ENCODE data around the gene TECTB.

TECTB gene

DNA sequence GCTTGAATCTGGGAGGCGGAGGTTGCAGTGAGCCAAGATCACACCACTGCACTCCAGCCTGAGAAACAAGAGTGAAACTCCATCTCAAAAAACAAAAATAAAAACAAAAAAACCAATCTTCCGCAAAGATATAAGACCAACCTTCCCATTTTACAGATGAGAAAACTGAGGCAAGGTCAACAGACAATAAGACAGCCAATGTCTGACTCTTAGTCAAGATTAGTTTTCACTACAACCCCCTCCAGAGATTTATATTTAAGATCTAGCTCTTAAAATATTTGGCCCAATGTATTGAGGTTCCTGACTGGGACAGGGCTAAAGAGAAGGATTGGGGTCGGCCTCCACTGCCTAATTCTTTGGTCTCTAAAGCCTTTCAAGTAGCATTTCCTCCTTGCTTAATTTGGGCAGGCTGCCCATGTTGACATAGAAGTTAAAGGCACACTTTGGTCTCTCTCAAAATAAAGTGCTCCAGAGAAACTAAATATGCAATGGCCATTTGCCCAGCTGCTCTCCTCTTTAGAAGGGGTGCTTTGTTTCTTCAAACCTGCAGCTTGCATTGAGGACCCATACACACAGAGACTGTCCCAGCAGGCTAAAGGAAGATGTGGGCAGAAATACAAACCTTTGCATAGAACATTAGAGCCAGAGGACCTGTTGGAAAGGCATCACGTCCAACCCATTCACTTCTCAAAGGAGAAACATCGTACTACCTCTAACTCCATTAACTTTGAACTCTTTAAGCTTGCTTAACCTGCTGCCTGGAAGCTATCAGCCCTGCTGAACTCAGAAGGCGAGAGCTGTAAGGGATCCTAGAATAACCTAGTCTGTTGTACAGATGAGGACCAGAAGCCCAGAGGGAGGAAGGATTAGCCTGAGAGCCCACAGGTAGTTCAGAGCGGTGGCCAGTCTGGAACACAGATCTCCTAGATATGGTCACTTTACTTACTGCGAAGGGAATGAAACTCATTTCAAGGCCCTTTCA, 3.9 kb downstream of the TECTB start:
- H3K4me3 Mint-ChIP-seq = no peak overlapping the region
- no peaks in the 10 kb centered on the region for H3K4me1 Mint-ChIP-seq (ENCODE audit: low read depth)
- peaks cover 5% of the 10 kb centered on the region for H3K27me3 Mint-ChIP-seq
- no peak overlapping the region for H3K27ac Mint-ChIP-seq
- no peaks in the 10 kb centered on the region for H3K9me3 Mint-ChIP-seq (ENCODE audit: low read depth)
- no peaks in the 10 kb centered on the region for H3K36me3 Mint-ChIP-seq

DNA sequence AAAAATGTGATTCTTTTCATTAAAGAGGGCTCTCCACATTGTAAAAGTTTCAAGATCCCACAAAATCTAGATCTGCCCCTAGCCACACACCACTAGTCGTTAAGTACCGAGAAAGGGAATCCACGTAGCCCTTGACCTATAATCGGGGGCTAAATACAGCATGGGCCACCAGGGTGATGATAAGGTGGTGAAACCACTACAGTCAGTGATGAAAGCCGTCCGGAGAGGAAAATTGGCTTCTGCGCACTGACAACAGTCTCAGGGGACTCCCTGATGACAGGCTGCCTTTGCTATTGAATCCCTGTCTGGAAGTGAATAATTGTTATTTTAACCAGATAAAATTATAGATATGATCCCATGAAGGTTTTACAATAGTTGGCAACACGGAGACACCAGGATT, 4.6 kb downstream of the TECTB start:
- Mint-ChIP-seq H3K9me3 (ENCODE audit: low read depth) (no peaks in the 10 kb centered on the region), H3K27me3 (peaks cover 5% of the 10 kb centered on the region), H3K36me3 (no peaks in the 10 kb centered on the region), H3K27ac (no peak overlapping the region), H3K4me1 (ENCODE audit: low read depth) (no peaks in the 10 kb centered on the region), H3K4me3 (no peak overlapping the region)

DNA sequence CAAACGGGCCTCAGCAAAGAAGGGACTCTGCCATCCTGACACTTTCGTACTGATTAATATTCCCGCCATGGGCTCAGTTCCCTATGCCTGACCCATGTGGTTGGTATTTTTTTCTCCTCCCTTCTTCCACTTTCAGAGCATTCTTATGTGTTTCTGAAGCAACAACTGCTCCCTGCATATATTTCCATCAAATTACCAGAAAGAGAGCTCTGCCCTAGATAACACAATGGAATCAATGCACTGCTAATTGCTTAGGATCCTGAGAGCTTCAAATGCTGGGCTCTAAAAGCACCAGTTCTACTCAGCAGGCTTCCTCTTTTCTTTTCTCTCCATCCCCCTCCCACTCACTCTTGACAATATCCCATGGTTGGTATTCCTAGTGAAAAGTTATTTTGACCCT, 5.3 kb downstream of the TECTB start:
- no peak overlapping the region for H3K27ac Mint-ChIP-seq
- H3K9me3 Mint-ChIP-seq (ENCODE audit: low read depth) = no peaks in the 10 kb centered on the region
- peaks cover 6% of the 10 kb centered on the region for H3K27me3 Mint-ChIP-seq
- H3K4me1 Mint-ChIP-seq (ENCODE audit: low read depth) = no peaks in the 10 kb centered on the region
- no peaks in the 10 kb centered on the region for H3K36me3 Mint-ChIP-seq
- H3K4me3 Mint-ChIP-seq = no peak overlapping the region

DNA sequence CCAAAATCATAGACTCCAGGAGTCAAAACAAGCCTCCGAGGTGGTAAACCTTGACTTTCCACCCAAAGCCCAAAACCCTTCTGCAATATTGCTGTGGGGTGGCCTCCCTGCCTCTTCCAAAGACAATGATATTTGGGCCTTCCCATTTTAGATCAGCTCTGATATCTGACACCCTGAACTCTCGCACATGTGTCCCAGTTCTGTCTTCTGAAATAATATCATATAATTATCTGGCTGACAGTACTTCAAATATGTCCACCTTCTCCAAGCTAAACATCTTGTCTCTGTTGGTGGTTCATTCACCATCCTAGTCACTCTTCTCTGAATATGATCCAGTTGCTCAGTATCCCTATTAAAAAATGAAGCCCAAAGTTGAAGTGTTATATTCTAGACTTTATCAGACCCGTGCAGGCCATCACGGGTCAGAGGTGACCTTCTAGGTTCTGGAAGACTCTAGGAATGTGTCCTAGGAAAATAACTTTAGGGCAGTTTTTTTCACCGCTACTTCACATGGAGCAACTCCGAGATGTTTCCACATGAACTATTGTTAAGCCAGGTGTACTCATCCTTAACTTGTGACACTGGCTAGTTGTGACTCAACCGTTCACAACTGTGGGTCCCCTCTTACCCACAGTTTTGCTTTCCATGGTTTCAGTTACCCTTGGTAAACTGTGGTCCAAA, 6.3 kb downstream of the TECTB start:
- Mint-ChIP-seq H3K4me3 (no peak overlapping the region), H3K4me1 (ENCODE audit: low read depth) (no peaks in the 10 kb centered on the region), H3K27me3 (peaks cover 5% of the 10 kb centered on the region), H3K27ac (no peak overlapping the region), H3K36me3 (no peaks in the 10 kb centered on the region), H3K9me3 (ENCODE audit: low read depth) (no peaks in the 10 kb centered on the region)

DNA sequence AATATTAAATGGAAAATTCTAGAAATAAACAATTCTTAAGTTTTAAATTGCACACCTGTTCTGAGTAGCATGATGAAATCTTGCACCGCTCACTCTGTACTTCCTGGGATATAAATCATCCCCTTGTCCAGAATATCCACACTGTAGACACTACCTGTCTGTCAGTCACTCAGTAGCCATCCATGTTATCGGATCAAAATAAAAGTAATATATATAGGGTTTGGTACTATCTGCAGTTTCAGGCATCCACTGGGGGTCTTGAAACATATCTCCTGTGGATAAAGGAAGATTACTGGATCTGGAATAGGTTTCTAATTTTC, 6.8 kb downstream of the TECTB start:
- no peak overlapping the region for H3K4me3 Mint-ChIP-seq
- no peaks in the 10 kb centered on the region for H3K9me3 Mint-ChIP-seq (ENCODE audit: low read depth)
- no peaks in the 10 kb centered on the region for H3K4me1 Mint-ChIP-seq (ENCODE audit: low read depth)
- peaks cover 3% of the 10 kb centered on the region for H3K27me3 Mint-ChIP-seq
- no peaks in the 10 kb centered on the region for H3K36me3 Mint-ChIP-seq
- H3K27ac Mint-ChIP-seq = no peak overlapping the region

DNA sequence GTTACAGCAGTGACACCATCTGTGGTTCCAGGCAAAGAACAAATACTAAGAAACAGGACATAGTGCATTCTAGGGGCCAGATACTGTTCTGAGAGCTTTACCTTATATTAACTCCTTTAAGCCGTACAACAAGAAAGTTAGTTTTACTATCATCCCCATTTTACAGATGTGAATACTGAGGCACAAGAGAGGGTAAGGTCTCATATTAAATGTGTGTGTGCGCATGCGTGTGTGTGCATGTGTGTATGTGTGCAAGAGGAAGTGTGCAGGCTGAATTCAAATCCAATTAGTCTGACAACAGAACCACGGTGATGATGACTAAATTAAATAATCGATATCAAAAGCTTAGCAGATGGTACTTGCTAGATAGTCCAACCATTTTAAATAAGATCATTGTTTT, 11.0 kb downstream of the TECTB start:
- no peak overlapping the region for H3K27ac Mint-ChIP-seq

DNA sequence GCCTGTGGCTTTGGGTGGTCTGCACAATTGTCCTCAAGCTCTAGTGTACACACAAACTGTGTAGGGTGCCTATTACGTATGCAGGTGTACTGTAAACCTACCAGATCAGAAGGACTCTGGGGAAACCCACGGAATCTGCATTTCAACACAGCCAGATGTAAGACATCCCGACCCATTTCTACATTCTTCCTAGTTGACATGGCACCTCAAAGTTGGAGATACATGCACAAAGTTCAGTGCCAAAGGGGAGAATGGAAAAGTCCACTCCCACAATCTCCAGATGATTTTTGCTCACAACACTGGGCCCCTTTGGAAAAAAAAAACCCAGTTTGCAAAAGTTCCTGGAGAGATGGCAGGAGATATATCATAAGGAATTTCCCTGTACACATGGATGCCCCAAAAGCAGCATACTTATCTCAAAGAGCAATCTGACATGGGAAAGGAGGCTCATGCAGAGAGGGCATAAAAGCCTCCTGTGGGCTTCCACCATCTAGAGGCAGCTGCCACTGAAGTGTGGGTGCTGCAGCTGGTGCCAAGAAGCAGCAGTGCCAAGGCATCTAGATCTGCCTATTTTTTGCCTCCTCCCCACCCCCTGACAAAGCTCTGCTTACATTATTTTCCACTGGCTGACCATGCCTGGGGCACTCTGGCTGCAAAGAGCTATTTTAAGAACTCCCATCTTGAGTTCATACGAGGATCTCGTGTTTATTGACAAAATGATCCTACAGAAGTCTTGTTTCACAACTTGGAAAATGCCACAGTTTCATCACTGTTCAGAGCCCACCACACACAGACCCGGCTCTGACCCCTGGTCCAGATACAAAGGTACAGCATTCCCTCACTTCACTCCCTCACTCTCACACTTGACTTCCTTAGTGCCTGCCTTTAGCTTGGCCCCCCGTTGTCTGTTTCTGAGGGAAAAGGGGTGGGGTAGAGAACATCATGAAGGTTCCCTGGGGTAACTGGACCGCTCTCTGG, 12.9 kb downstream of the TECTB start:
- Mint-ChIP-seq H3K27me3 (peaks cover 4% of the 10 kb centered on the region), H3K36me3 (no peaks in the 10 kb centered on the region), H3K4me1 (ENCODE audit: low read depth) (no peaks in the 10 kb centered on the region), H3K27ac (no peak overlapping the region), H3K9me3 (ENCODE audit: low read depth) (no peaks in the 10 kb centered on the region), H3K4me3 (no peak overlapping the region)

More for the DNA sequence above, 11.0 kb downstream of the TECTB start:
- Mint-ChIP-seq H3K4me1 (ENCODE audit: low read depth) (no peaks in the 10 kb centered on the region), H3K4me3 (no peak overlapping the region), H3K36me3 (no peaks in the 10 kb centered on the region), H3K27me3 (peaks cover 5% of the 10 kb centered on the region), H3K9me3 (ENCODE audit: low read depth) (no peaks in the 10 kb centered on the region)

DNA sequence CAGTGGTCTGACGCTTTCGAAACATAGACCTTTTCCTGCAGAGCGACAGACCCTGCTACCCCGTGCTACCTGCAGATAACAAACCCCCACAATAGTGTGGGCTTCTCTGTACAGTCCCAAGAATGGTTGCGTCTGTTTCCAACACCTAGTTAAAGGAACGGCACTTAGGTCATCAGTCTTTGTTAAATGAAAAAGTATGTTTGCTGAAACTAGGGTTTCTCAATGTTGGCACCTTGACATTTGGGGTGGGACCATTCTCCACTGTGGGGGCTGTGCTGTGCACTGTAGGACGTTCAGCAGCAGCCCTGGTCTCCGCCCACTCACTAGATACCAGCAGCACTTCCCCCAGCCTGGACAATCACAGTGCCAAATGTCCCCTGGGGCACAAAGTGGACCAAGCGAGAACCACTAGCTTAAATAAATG, 13.7 kb downstream of the TECTB start:
- no peak overlapping the region for H3K27ac Mint-ChIP-seq
- no peaks in the 10 kb centered on the region for H3K9me3 Mint-ChIP-seq (ENCODE audit: low read depth)
- no peak overlapping the region for H3K4me3 Mint-ChIP-seq
- H3K4me1 Mint-ChIP-seq (ENCODE audit: low read depth) = no peaks in the 10 kb centered on the region
- H3K36me3 Mint-ChIP-seq = no peaks in the 10 kb centered on the region
- peaks cover 3% of the 10 kb centered on the region for H3K27me3 Mint-ChIP-seq

DNA sequence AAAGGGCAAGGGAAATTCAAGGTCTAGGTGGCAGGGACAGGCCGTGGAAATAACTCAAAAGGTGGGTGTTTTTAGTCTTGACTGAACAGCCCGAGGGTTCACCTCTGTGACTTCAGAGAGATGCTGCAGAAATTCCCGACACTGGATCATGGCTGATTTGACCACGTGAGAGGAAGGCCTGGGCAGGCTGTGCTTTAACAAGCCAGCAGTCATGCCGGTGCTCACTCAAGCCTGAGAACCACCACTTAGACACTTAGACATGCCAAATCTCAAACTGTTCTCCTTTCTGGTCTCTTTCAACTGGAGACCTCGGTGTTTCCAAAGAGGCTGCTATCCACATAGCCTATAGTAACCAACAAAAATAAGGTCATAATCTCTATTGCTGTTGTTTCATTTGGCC, 15.4 kb downstream of the TECTB start:
- no peaks in the 10 kb centered on the region for H3K4me1 Mint-ChIP-seq (ENCODE audit: low read depth)
- peaks cover 4% of the 10 kb centered on the region for H3K27me3 Mint-ChIP-seq
- H3K27ac Mint-ChIP-seq = no peak overlapping the region
- H3K9me3 Mint-ChIP-seq (ENCODE audit: low read depth) = no peaks in the 10 kb centered on the region
- H3K4me3 Mint-ChIP-seq = no peak overlapping the region
- no peaks in the 10 kb centered on the region for H3K36me3 Mint-ChIP-seq

DNA sequence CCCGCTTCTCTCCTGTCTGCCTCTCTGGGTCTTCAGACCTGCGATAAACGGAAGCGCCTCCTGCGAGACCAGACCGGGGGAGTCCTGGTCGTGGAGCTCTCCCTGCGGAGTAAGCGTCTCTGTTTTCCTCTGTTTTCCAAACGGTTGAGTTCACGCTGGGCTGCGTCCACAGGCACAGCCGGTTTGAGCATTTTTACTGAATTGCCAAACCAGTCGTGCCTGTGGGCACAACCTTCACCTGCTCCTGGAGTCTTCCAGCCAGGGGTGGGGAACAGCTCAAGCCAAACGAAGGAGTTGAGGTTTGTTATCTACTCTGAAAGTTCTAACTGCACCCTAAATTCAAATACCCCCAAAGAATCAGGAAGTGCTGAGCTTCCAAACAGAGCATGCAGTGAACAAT, 16.3 kb downstream of the TECTB start:
- Mint-ChIP-seq H3K27me3 (peaks cover 4% of the 10 kb centered on the region), H3K4me1 (ENCODE audit: low read depth) (no peaks in the 10 kb centered on the region), H3K36me3 (no peaks in the 10 kb centered on the region), H3K27ac (no peak overlapping the region), H3K9me3 (ENCODE audit: low read depth) (no peaks in the 10 kb centered on the region), H3K4me3 (no peak overlapping the region)

DNA sequence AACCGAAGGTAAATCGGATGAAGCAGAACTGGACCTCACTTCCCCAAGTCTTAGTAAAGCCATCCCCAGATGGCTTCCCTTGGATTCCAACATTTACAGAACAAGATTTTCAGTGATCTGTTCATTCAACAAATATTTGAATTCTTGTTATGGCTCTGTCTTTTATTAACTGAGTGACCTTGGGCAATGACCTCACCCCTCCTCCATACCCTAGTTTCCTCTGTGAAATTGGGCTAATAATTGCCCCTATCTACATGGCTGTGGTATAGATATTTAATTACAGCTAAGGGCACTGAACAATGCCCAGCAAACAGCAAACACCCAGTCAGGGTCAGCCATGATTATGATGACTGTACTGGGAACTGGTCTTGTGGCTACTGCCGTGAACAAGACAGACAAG, 19.1 kb downstream of the TECTB start:
- H3K9me3 Mint-ChIP-seq (ENCODE audit: low read depth) = no peaks in the 10 kb centered on the region
- H3K4me1 Mint-ChIP-seq (ENCODE audit: low read depth) = no peaks in the 10 kb centered on the region
- H3K27me3 Mint-ChIP-seq = peaks cover 9% of the 10 kb centered on the region
- H3K4me3 Mint-ChIP-seq = no peak overlapping the region
- H3K27ac Mint-ChIP-seq = no peak overlapping the region
- H3K36me3 Mint-ChIP-seq = no peaks in the 10 kb centered on the region

DNA sequence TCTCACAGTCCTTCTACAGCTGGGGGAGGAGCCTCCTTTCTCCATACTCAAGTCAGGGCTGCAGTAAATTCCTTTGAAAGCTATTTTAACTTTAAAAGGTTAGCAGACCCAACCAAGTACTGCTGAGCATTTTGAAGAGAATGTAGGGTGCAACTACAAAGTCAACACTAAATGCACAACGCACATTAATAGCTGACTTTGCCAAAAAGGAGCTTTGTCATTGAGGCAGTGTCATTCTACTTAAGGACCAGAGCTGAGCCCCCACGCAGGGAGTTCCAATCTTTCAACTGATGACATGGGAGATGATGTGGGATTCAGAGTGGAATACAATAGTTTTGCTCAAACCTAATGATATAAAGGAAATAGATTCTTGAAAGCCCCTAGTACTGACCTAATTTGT, 20.3 kb downstream of the TECTB start:
- Mint-ChIP-seq H3K27ac (no peak overlapping the region), H3K27me3 (peaks cover 13% of the 10 kb centered on the region), H3K4me3 (no peak overlapping the region), H3K4me1 (ENCODE audit: low read depth) (no peaks in the 10 kb centered on the region), H3K9me3 (ENCODE audit: low read depth) (no peaks in the 10 kb centered on the region), H3K36me3 (no peaks in the 10 kb centered on the region)

DNA sequence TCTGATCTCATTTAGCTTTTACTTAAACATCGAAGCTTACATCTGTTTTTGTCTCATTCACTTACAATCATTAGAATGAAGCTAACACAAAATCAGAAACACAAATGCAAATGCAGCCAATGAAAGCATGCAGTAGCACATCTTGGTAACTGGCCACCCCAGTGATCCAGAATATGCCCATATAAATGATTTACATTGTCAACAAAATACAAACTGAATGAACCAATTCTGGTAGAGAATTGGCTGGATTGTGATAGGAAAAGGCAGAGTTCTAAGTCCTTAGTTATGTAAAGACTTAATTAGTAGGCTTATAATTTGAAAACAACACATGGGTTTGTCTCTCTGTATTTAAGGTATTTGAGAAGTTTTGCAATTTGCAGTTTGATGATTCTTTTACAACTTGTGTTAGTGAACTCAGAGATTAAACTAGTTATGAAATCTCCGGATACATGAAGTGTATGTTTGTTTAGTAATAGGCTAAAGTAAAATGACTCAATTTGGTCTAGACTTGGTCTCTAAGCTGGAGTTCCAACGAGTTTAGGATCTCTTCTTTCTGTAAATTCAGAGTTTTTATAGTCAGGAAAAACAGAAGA, 21.2 kb downstream of the TECTB start:
- Mint-ChIP-seq H3K4me1 (ENCODE audit: low read depth) (no peaks in the 10 kb centered on the region), H3K36me3 (no peaks in the 10 kb centered on the region), H3K9me3 (ENCODE audit: low read depth) (no peaks in the 10 kb centered on the region), H3K27me3 (peaks cover 13% of the 10 kb centered on the region), H3K4me3 (no peak overlapping the region), H3K27ac (no peak overlapping the region)

DNA sequence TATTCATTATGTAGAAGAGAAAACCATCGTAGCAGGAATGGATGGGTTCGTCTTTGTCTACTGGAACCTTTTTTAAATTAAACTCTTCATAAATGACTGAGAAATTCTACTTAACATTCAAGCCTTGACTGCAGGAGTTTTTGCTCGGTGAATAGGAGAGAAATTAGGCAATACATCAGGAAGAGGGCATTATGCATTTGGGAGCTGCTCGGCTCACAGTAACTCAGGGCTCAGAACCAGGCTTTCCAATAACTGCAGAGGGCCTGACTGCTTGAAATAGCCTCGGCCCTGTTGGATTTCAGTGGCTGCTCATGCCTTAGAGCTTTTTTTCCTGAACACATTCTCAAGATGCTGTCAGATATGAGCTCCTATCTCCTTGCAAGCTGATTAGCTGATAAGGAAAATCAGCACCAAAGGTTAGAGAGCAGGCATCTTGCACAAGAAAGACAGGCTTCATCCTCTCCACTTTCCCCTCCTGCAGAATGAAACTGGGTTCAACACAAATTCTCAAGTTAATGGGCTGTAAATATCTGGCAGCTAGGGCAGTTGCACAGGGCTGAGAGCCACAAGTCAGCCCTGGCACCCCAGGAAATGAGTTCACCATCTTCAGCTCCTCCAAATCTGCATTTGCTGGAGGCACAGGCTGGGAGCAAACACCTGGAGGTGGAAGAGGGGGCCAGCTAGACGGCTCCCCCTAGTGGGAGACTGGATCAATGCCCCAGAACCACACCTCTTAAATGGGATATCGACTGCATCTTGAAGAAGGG, 24.3 kb downstream of the TECTB start:
- Mint-ChIP-seq H3K36me3 (no peaks in the 10 kb centered on the region), H3K9me3 (ENCODE audit: low read depth) (no peaks in the 10 kb centered on the region), H3K4me1 (ENCODE audit: low read depth) (no peaks in the 10 kb centered on the region), H3K4me3 (no peak overlapping the region), H3K27me3 (peaks cover 14% of the 10 kb centered on the region), H3K27ac (no peak overlapping the region)
